SK-N-SH (cell line): Measurements from ENCODE around the gene GALNT13. TPM values are rescaled to one million over a fixed set of nuclear protein-coding genes. Genes with fewer than 3 reads are reported as not detected.

Experiments
- CTCF ChIA-PET: fragments of 300-600, 350-600 bp; formaldehyde crosslinking; extraction: SDS; loops from one replicate; lab custom pipeline; 2021; lab: Yijun Ruan, JAX
- POLR2A ChIA-PET: fragments of 350-600 bp; sonication (Branson Sonifier 250); formaldehyde crosslinking; extraction: SDS; loops from one replicate; lab custom pipeline; 2020; ENCODE audit warnings: antibody characterized with exemption, inconsistent platforms; lab: Yijun Ruan, JAX
- DNase-seq: peaks from one replicate; pipeline ENCODE4 v3.0.0; 2012
- H2AFZ ChIP-seq: fragments of 200-600 bp; sonication (generic); 2 replicates; pipeline ENCODE4 v1.8.1; 2016; ENCODE audit warnings: antibody characterized with exemption, mild to moderate bottlenecking, low read depth
- H3F3A ChIP-seq: fragments of 200-600 bp; sonication (generic); replicated peaks from 2 replicates; pipeline ENCODE3; 2016; ENCODE audit warnings: antibody characterized with exemption, mild to moderate bottlenecking; ENCODE audit not compliant: insufficient read depth
- H3K27ac ChIP-seq, 2 experiments: fragments of 200-500 bp in 1 of 2; fragments of 200-600 bp in 1 of 2; sonication (Bioruptor generic) in 1 of 2; sonication (generic), shearing (Covaris generic) in 1 of 2; 2 replicates each; pipeline versions ENCODE4 v1.5.1 to v1.6.1; 2014 to 2016; ENCODE audit warnings: low read depth in 2 of 2, inconsistent platforms in 1 of 2, low read length in 1 of 2, mild to moderate bottlenecking in 1 of 2, mixed read lengths in 1 of 2
- H3K27me3 ChIP-seq: fragments of 200-600 bp; sonication (generic), shearing (Covaris generic); 2 replicates; pipeline ENCODE4 v1.6.1; 2016; ENCODE audit warnings: mixed run types; ENCODE audit not compliant: insufficient read depth
- H3K36me3 ChIP-seq, 2 experiments: fragments of 200-500 bp in 1 of 2; fragments of 200-600 bp in 1 of 2; sonication (Bioruptor generic) in 1 of 2; sonication (generic) in 1 of 2; replicated peaks in 1 of 2; 2 replicates each; pipeline versions ENCODE3 to v1.5.1; 2014 to 2016; ENCODE audit warnings: low read length in 1 of 2, mild to moderate bottlenecking in 1 of 2; ENCODE audit not compliant: insufficient read depth in 2 of 2, control insufficient read depth in 1 of 2
- H3K4me1 ChIP-seq, 2 experiments: fragments of 200-500 bp in 1 of 2; fragments of 200-600 bp in 1 of 2; sonication (Bioruptor generic) in 1 of 2; sonication (generic), shearing (Covaris generic) in 1 of 2; 2 replicates each; pipeline versions ENCODE4 v1.5.1 to v1.6.1; 2014 to 2016; ENCODE audit warnings: low read depth in 1 of 2, low read length in 1 of 2, mixed run types in 1 of 2; ENCODE audit not compliant: insufficient read depth in 2 of 2, control insufficient read depth in 1 of 2
- H3K4me2 ChIP-seq: fragments of 200-600 bp; sonication (generic), shearing (Covaris generic); 2 replicates; pipeline ENCODE4 v1.6.1; 2017; ENCODE audit warnings: mixed run types
- H3K4me3 ChIP-seq, 2 experiments: fragments of 200-500 bp in 1 of 2; fragments of 200-600 bp in 1 of 2; sonication (Bioruptor generic) in 1 of 2; sonication (generic), shearing (Covaris generic) in 1 of 2; 2 replicates each; pipeline versions ENCODE4 v1.5.1 to v1.8.1; 2014 to 2016; ENCODE audit warnings: low read depth in 2 of 2, inconsistent platforms in 1 of 2, low read length in 1 of 2, mild to moderate bottlenecking in 1 of 2, mixed read lengths in 1 of 2, moderate library complexity in 1 of 2
- H3K79me2 ChIP-seq: fragments of 200-600 bp; sonication (generic); 2 replicates; pipeline ENCODE4 v1.8.1; 2017; ENCODE audit warnings: mild to moderate bottlenecking; ENCODE audit not compliant: insufficient read depth
- H3K9ac ChIP-seq: fragments of 200-600 bp; sonication (generic); 2 replicates; pipeline ENCODE4 v1.6.1; 2017; ENCODE audit warnings: mixed run types
- H3K9me2 ChIP-seq: fragments of 200-600 bp; sonication (generic); 2 replicates; pipeline ENCODE4 v1.6.1; 2017; ENCODE audit warnings: mixed run types
- H3K9me3 ChIP-seq: fragments of 200-600 bp; sonication (generic); 2 replicates; pipeline ENCODE4 v1.6.1; 2017; ENCODE audit warnings: mixed run types, mild to moderate bottlenecking, moderate library complexity
- H4K20me1 ChIP-seq: fragments of 200-600 bp; sonication (generic); 2 replicates; pipeline ENCODE4 v1.6.1; 2017; ENCODE audit warnings: mild to moderate bottlenecking, mixed run types; ENCODE audit not compliant: insufficient read depth
- CTCF ChIP-seq: fragments of 200-600 bp; sonication (generic); IDR thresholded peaks from 2 replicates; pipeline ENCODE4 v1.6.1; 2017; ENCODE audit warnings: antibody characterized with exemption, mild to moderate bottlenecking, moderate library complexity
- ELF1 ChIP-seq: IDR thresholded peaks from 2 replicates; pipeline ENCODE4 v1.4.0; 2012
- EZH2phosphoT487 ChIP-seq: fragments of 200-600 bp; sonication (generic); IDR thresholded peaks from 2 replicates; pipeline ENCODE4 v1.6.1; 2017; ENCODE audit warnings: low read depth, mixed run types, mild to moderate bottlenecking, antibody characterized with exemption, moderate library complexity, borderline replicate concordance
- FOSL2 ChIP-seq: IDR thresholded peaks from 2 replicates; pipeline ENCODE4 v1.4.0; 2012; ENCODE audit warnings: low read depth, mild to moderate bottlenecking, moderate library complexity, borderline replicate concordance
- FOXM1 ChIP-seq: IDR thresholded peaks from 2 replicates; pipeline ENCODE4 v1.4.0; 2012; ENCODE audit warnings: low read depth, mild to moderate bottlenecking
- IRF3 ChIP-seq: fragments of 150-350 bp; IDR thresholded peaks from 2 replicates; pipeline ENCODE4 v1.6.1; 2016; ENCODE audit warnings: mild to moderate bottlenecking, low read depth, low read length
- JUND ChIP-seq: IDR thresholded peaks from 2 replicates; pipeline ENCODE4 v1.4.0; 2012
- MXI1 ChIP-seq: IDR thresholded peaks from 2 replicates; pipeline ENCODE4 v1.6.1; 2012; ENCODE audit warnings: mild to moderate bottlenecking, low read depth, low read length, improper control_type of control experiment
- NFIC ChIP-seq: IDR thresholded peaks from 2 replicates; pipeline ENCODE4 v1.4.0; 2012; ENCODE audit warnings: borderline replicate concordance
- RCOR1 ChIP-seq: fragments of 150-350 bp; IDR thresholded peaks from 2 replicates; pipeline ENCODE4 v1.6.1; 2017; ENCODE audit warnings: antibody characterized with exemption, low read length
- TAF1 ChIP-seq: IDR thresholded peaks from 2 replicates; pipeline ENCODE4 v1.6.1; 2012; ENCODE audit warnings: low read depth, mild to moderate bottlenecking, low read length, moderate library complexity, borderline replicate concordance
- YY1 ChIP-seq: IDR thresholded peaks from 2 replicates; pipeline ENCODE4 v1.4.0; 2012; ENCODE audit warnings: low read depth, mild to moderate bottlenecking
- WGBS: methylation state at CpG from one replicate; pipeline ENCODE4 v1.1.6; 2017; ENCODE audit warnings: low lambda C conversion rate; 5-methylcytosine and 5-hydroxymethylcytosine counted together
- polyA plus RNA-seq, 3 experiments: library from polyadenylated mRNA; depleted of rRNA; stranded (reverse); fragments of >200 nt; gene quantifications; 2 replicates each; pipeline ENCODE4 v1.2.3, GENCODE V29; 2012
- TF ChIP-seq, protein P1 (sequence below): IDR thresholded peaks from 2 replicates; pipeline ENCODE4 v1.6.1; 2012; ENCODE audit warnings: mild to moderate bottlenecking, low read depth, low read length, moderate library complexity

GALNT13 gene
- polyA plus RNA-seq, 1 of the 3 experiments (the other 2 are of a cell fraction), result 0.33 TPM

DNA sequence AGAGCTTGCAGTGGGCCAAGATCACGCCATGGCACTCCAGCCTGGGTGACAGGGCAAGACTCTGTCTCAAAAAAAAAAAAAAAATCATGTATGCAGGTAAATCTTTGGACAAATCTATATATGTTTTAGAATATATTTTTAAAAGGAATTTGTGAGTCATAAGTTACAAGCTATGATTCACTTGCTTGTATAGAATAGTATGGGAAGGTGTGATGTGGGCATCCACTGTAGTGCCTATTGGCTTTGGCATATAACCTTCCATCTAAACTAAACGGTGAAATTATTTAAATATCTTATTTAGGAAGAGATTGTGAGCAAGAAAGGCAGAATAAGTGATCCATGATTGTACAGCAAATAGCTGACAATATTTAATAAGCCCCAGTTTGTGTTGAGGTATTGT, 261.1 kb downstream of the GALNT13 start:
- Histone ChIP-seq H4K20me1 (no peaks in the 10 kb centered on the region), H3K36me3 (no peaks in the 10 kb centered on the region), H3K4me2 (no peak overlapping the region), H3K4me1 (peaks cover 0 to 13% of the 10 kb centered on the region in 2 experiments; a peak in 2 of 4 replicates)
- no peak for TF ChIP-seq TAF1
- no peak for TF ChIP-seq FOSL2
- no peak for TF ChIP-seq EZH2phosphoT487
- no peak for TF ChIP-seq CTCF
- TF ChIP-seq MXI1, result no peak
- no peak for TF ChIP-seq FOXM1
- TF ChIP-seq ELF1, result no peak
- TF ChIP-seq NFIC, result no peak
- TF ChIP-seq, protein P1, sequence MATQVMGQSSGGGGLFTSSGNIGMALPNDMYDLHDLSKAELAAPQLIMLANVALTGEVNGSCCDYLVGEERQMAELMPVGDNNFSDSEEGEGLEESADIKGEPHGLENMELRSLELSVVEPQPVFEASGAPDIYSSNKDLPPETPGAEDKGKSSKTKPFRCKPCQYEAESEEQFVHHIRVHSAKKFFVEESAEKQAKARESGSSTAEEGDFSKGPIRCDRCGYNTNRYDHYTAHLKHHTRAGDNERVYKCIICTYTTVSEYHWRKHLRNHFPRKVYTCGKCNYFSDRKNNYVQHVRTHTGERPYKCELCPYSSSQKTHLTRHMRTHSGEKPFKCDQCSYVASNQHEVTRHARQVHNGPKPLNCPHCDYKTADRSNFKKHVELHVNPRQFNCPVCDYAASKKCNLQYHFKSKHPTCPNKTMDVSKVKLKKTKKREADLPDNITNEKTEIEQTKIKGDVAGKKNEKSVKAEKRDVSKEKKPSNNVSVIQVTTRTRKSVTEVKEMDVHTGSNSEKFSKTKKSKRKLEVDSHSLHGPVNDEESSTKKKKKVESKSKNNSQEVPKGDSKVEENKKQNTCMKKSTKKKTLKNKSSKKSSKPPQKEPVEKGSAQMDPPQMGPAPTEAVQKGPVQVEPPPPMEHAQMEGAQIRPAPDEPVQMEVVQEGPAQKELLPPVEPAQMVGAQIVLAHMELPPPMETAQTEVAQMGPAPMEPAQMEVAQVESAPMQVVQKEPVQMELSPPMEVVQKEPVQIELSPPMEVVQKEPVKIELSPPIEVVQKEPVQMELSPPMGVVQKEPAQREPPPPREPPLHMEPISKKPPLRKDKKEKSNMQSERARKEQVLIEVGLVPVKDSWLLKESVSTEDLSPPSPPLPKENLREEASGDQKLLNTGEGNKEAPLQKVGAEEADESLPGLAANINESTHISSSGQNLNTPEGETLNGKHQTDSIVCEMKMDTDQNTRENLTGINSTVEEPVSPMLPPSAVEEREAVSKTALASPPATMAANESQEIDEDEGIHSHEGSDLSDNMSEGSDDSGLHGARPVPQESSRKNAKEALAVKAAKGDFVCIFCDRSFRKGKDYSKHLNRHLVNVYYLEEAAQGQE, result no peak
- TF ChIP-seq IRF3, result no peak
- no peak for TF ChIP-seq JUND
- TF ChIP-seq YY1, result no peak
- no peak for TF ChIP-seq RCOR1
- TF ChIP-seq, all 33 proteins: peak for 0
- H3K9me3 ChIP-seq, result no peaks in the 10 kb centered on the region
- no peaks in the 10 kb centered on the region for H3F3A ChIP-seq
- ChIA-PET POLR2A (no interaction called here), CTCF (no interaction called here)
- no peaks in the 10 kb centered on the region for H3K9me2 ChIP-seq
- H3K27ac ChIP-seq, result peak overlapping the region in 1 of 2 experiments; percentile 31; a peak in 1 of 4 replicates
- H3K27me3 ChIP-seq, result no peaks in the 10 kb centered on the region
- H2AFZ ChIP-seq, result no peak overlapping the region
- no peak overlapping the region for H3K9ac ChIP-seq
- H3K79me2 ChIP-seq, result no peaks in the 10 kb centered on the region
- DNase-seq, result no peak
- WGBS, result 41% methylated on average over 2 of the region's 2 CpGs
- H3K4me3 ChIP-seq, result no peak overlapping the region
